ENCODE results near the gene PROB1. TPM values are rescaled to one million over a fixed set of nuclear protein-coding genes. Genes with fewer than 3 reads are reported as not detected.
"Not testable (repeated sequence)": the region's sequence is repeated elsewhere in the genome, so short reads cannot be mapped to it uniquely, and the experiment has no call there.

PROB1 gene
- total RNA-seq, 1 experiment from 2014 or later = 1.7 TPM

- Histone ChIP-seq H3K4me3 (ENCODE audit: insufficient read depth, low read depth, low read length) (no peak overlapping the region), H3K27me3 (ENCODE audit: control insufficient read depth, insufficient read depth, low read length) (no peaks in the 10 kb centered on the region), H3K36me3 (replicated peaks; ENCODE audit: control insufficient read depth, insufficient read depth, low read length) (peaks cover 1% of the 10 kb centered on the region; the same call in 1 of the 2 replicates)
- no peak for DNase-seq
These were observed 22.3 kb upstream of the PROB1 start for GRCh38 chr5:139417214-139417613.

GRCh38 chr5:139416651-139417050, 21.7 kb upstream of the PROB1 start:
- DNase-seq = no peak
- Histone ChIP-seq H3K36me3 (replicated peaks; ENCODE audit: control insufficient read depth, insufficient read depth, low read length) (peaks cover 1% of the 10 kb centered on the region; the same call in 1 of the 2 replicates), H3K27me3 (ENCODE audit: control insufficient read depth, insufficient read depth, low read length) (no peaks in the 10 kb centered on the region), H3K4me3 (ENCODE audit: insufficient read depth, low read depth, low read length) (no peak overlapping the region)

- H3K4me3 ChIP-seq (ENCODE audit: insufficient read depth, low read depth, low read length) = no peak overlapping the region
- no peak for DNase-seq
- peaks cover 1% of the 10 kb centered on the region; the same call in 1 of the 2 replicates for H3K36me3 ChIP-seq (replicated peaks; ENCODE audit: control insufficient read depth, insufficient read depth, low read length)
- H3K27me3 ChIP-seq (ENCODE audit: control insufficient read depth, insufficient read depth, low read length) = no peaks in the 10 kb centered on the region
These were observed 21.0 kb upstream of the PROB1 start for GRCh38 chr5:139415869-139416268.

GRCh38 chr5:139415221-139415861, 20.4 kb upstream of the PROB1 start:
- DNase-seq = no peak
- H3K36me3 ChIP-seq (replicated peaks; ENCODE audit: control insufficient read depth, insufficient read depth, low read length) = peaks cover 1% of the 10 kb centered on the region; the same call in 1 of the 2 replicates
- no peak overlapping the region for H3K4me3 ChIP-seq (ENCODE audit: insufficient read depth, low read depth, low read length)
- H3K27me3 ChIP-seq (ENCODE audit: control insufficient read depth, insufficient read depth, low read length) = no peaks in the 10 kb centered on the region

GRCh38 chr5:139414581-139415130, 19.8 kb upstream of the PROB1 start:
- Histone ChIP-seq H3K4me3 (ENCODE audit: insufficient read depth, low read depth, low read length) (no peak overlapping the region), H3K27me3 (ENCODE audit: control insufficient read depth, insufficient read depth, low read length) (no peaks in the 10 kb centered on the region), H3K36me3 (replicated peaks; ENCODE audit: control insufficient read depth, insufficient read depth, low read length) (peaks cover 1% of the 10 kb centered on the region; the same call in 1 of the 2 replicates)
- DNase-seq = no peak

- Histone ChIP-seq H3K36me3 (replicated peaks; ENCODE audit: control insufficient read depth, insufficient read depth, low read length) (peaks cover 1% of the 10 kb centered on the region; the same call in 1 of the 2 replicates), H3K4me3 (ENCODE audit: insufficient read depth, low read depth, low read length) (no peak overlapping the region), H3K27me3 (ENCODE audit: control insufficient read depth, insufficient read depth, low read length) (no peaks in the 10 kb centered on the region)
- DNase-seq = no peak
These were observed 19.1 kb upstream of the PROB1 start for GRCh38 chr5:139413963-139414362.

GRCh38 chr5:139413153-139413552, 18.2 kb upstream of the PROB1 start:
- no peak overlapping the region for H3K4me3 ChIP-seq (ENCODE audit: insufficient read depth, low read depth, low read length)
- H3K36me3 ChIP-seq (replicated peaks; ENCODE audit: control insufficient read depth, insufficient read depth, low read length) = peaks cover 1% of the 10 kb centered on the region; the same call in 1 of the 2 replicates
- DNase-seq = no peak
- no peaks in the 10 kb centered on the region for H3K27me3 ChIP-seq (ENCODE audit: control insufficient read depth, insufficient read depth, low read length)

GRCh38 chr5:139410993-139411828, 16.3 kb upstream of the PROB1 start:
- peaks cover 1% of the 10 kb centered on the region; the same call in 1 of the 2 replicates for H3K36me3 ChIP-seq (replicated peaks; ENCODE audit: control insufficient read depth, insufficient read depth, low read length)
- no peak overlapping the region for H3K4me3 ChIP-seq (ENCODE audit: insufficient read depth, low read depth, low read length)
- H3K27me3 ChIP-seq (ENCODE audit: control insufficient read depth, insufficient read depth, low read length) = no peaks in the 10 kb centered on the region
- no peak for DNase-seq

GRCh38 chr5:139410121-139410992, 15.5 kb upstream of the PROB1 start:
- peaks cover 1% of the 10 kb centered on the region; the same call in 1 of the 2 replicates for H3K36me3 ChIP-seq (replicated peaks; ENCODE audit: control insufficient read depth, insufficient read depth, low read length)
- H3K27me3 ChIP-seq (ENCODE audit: control insufficient read depth, insufficient read depth, low read length) = no peaks in the 10 kb centered on the region
- no peak overlapping the region for H3K4me3 ChIP-seq (ENCODE audit: insufficient read depth, low read depth, low read length)
- no peak for DNase-seq

- not testable (repeated sequence) for H3K27me3 ChIP-seq (ENCODE audit: control insufficient read depth, insufficient read depth, low read length); DNase-seq; H3K4me3 ChIP-seq (ENCODE audit: insufficient read depth, low read depth, low read length); H3K36me3 ChIP-seq (replicated peaks; ENCODE audit: control insufficient read depth, insufficient read depth, low read length)
These were observed 14.2 kb upstream of the PROB1 start for GRCh38 chr5:139409116-139409515.

GRCh38 chr5:139408191-139408590, 13.3 kb upstream of the PROB1 start:
- no peak overlapping the region for H3K4me3 ChIP-seq (ENCODE audit: insufficient read depth, low read depth, low read length)
- H3K27me3 ChIP-seq (ENCODE audit: control insufficient read depth, insufficient read depth, low read length) = no peaks in the 10 kb centered on the region
- DNase-seq = no peak
- 0 out of 2 replicates have a peak, but pooled peaks cover 1% of the 10 kb centered on the region for H3K36me3 ChIP-seq (replicated peaks; ENCODE audit: control insufficient read depth, insufficient read depth, low read length)

- Histone ChIP-seq H3K36me3 (replicated peaks; ENCODE audit: control insufficient read depth, insufficient read depth, low read length) (0 out of 2 replicates have a peak, but pooled peaks cover 1% of the 10 kb centered on the region), H3K4me3 (ENCODE audit: insufficient read depth, low read depth, low read length) (no peak overlapping the region), H3K27me3 (ENCODE audit: control insufficient read depth, insufficient read depth, low read length) (no peaks in the 10 kb centered on the region)
- DNase-seq = no peak
These were observed 12.6 kb upstream of the PROB1 start for GRCh38 chr5:139407517-139407916.

GRCh38 chr5:139406963-139407362, 12.1 kb upstream of the PROB1 start:
- no peak overlapping the region for H3K4me3 ChIP-seq (ENCODE audit: insufficient read depth, low read depth, low read length)
- DNase-seq = no peak
- no peaks in the 10 kb centered on the region for H3K36me3 ChIP-seq (replicated peaks; ENCODE audit: control insufficient read depth, insufficient read depth, low read length)
- no peaks in the 10 kb centered on the region for H3K27me3 ChIP-seq (ENCODE audit: control insufficient read depth, insufficient read depth, low read length)

- Histone ChIP-seq H3K27me3 (ENCODE audit: control insufficient read depth, insufficient read depth, low read length) (no peaks in the 10 kb centered on the region), H3K4me3 (ENCODE audit: insufficient read depth, low read depth, low read length) (peak overlapping the region; percentile 65; the same call in 1 of the 2 replicates), H3K36me3 (replicated peaks; ENCODE audit: control insufficient read depth, insufficient read depth, low read length) (peaks cover 8% of the 10 kb centered on the region)
- DNase-seq = peak; percentile 54
These were observed 9.6 kb upstream of the PROB1 start for GRCh38 chr5:139404484-139404840.

All from H7 (cell line).